IMR-90 (cell line): ENCODE results near the gene GALNT12. TPM values are rescaled to one million over a fixed set of nuclear protein-coding genes. Genes with fewer than 3 reads are reported as not detected.

ENCODE experiments used
- ATAC-seq: fragments of 200-7000 bp; cut with Tn5 transposase; 2 replicates; pipeline ENCODE4 v1.9.1; 2020; ENCODE audit warnings: low read depth, mild to moderate bottlenecking, moderate library complexity
- BruUV-seq: library from RNA; stranded (reverse); fragments of 400-500 nt; replicated peaks from 2 replicates; lab custom pipeline; 2021; lab: Mats Ljungman, UMichigan
- CTCF ChIA-PET: fragments of 300-600 bp; formaldehyde crosslinking; extraction: SDS; loops from one replicate; lab custom pipeline; 2021; ENCODE audit warnings: antibody characterized with exemption; lab: Yijun Ruan, JAX
- POLR2A ChIA-PET: fragments of 300-600 bp; sonication (Branson Sonifier 250); formaldehyde crosslinking; loops from one replicate; lab custom pipeline; 2022; ENCODE audit warnings: antibody characterized with exemption; ENCODE audit not compliant: unreplicated experiment; lab: Charles Lee
- DNase-seq: peaks from one replicate; pipeline ENCODE4 v3.0.0; 2013
- H2AFZ ChIP-seq: replicated peaks from 2 replicates; pipeline ENCODE3; 2013; ENCODE audit warnings: low read length, mild to moderate bottlenecking; ENCODE audit not compliant: poor library complexity
- H2AK5ac ChIP-seq: 2 replicates; pipeline ENCODE4 v1.6.1; 2013; ENCODE audit warnings: low read depth, low read length, inconsistent platforms
- H2AK9ac ChIP-seq: replicated peaks from 2 replicates; pipeline ENCODE3; 2013; ENCODE audit warnings: mild to moderate bottlenecking, low read depth, low read length, moderate library complexity; ENCODE audit not compliant: poor library complexity
- H2BK120ac ChIP-seq: 2 replicates; pipeline ENCODE4 v1.6.1; 2013; ENCODE audit warnings: low read depth, low read length, inconsistent platforms
- H2BK15ac ChIP-seq: 3 replicates; pipeline ENCODE4 v1.6.1; 2013; ENCODE audit warnings: low read depth, low read length, inconsistent platforms
- H2BK20ac ChIP-seq: 2 replicates; pipeline ENCODE4 v1.6.1; 2013; ENCODE audit warnings: low read depth, mild to moderate bottlenecking, inconsistent platforms, low read length, moderate library complexity
- H2BK5ac ChIP-seq: 2 replicates; pipeline ENCODE4 v1.6.1; 2013; ENCODE audit warnings: mild to moderate bottlenecking, low read depth, low read length, inconsistent platforms; ENCODE audit not compliant: poor library complexity, severe bottlenecking
- H3K14ac ChIP-seq: replicated peaks from 2 replicates; pipeline ENCODE4 v1.6.1; 2013; ENCODE audit warnings: low read depth, low read length, inconsistent platforms
- H3K18ac ChIP-seq: 2 replicates; pipeline ENCODE4 v1.6.1; 2013; ENCODE audit warnings: low read depth, low read length, control low read depth
- H3K23ac ChIP-seq: 2 replicates; pipeline ENCODE4 v1.6.1; 2013; ENCODE audit warnings: low read depth, low read length, inconsistent platforms
- H3K27ac ChIP-seq: 2 replicates; pipeline ENCODE4 v1.5.1; 2013; ENCODE audit warnings: mild to moderate bottlenecking, control low read depth, low read length; ENCODE audit not compliant: insufficient read depth
- H3K27me3 ChIP-seq: 2 replicates; pipeline ENCODE4 v1.6.1; 2013; ENCODE audit warnings: low read length; ENCODE audit not compliant: control insufficient read depth, insufficient read depth
- H3K36me3 ChIP-seq: 2 replicates; pipeline ENCODE4 v1.6.1; 2013; ENCODE audit warnings: low read length, mixed read lengths; ENCODE audit not compliant: control insufficient read depth, insufficient read depth
- H3K4ac ChIP-seq: 2 replicates; pipeline ENCODE4 v1.6.1; 2013; ENCODE audit warnings: low read depth, low read length, inconsistent platforms
- H3K4me1 ChIP-seq: 2 replicates; pipeline ENCODE4 v1.6.1; 2013; ENCODE audit warnings: low read length, mixed read lengths; ENCODE audit not compliant: control insufficient read depth, insufficient read depth
- H3K4me2 ChIP-seq: 2 replicates; pipeline ENCODE4 v1.6.1; 2013; ENCODE audit warnings: low read depth, mild to moderate bottlenecking, control low read depth, low read length, moderate library complexity
- H3K4me3 ChIP-seq: 2 replicates; pipeline ENCODE4 v1.5.1; 2013; ENCODE audit warnings: low read depth, mild to moderate bottlenecking, control low read depth, low read length, moderate library complexity; ENCODE audit not compliant: insufficient read depth
- H3K56ac ChIP-seq: 2 replicates; pipeline ENCODE4 v1.6.1; 2013; ENCODE audit warnings: low read length, inconsistent platforms; ENCODE audit not compliant: insufficient read depth; ENCODE audit errors: extremely low read depth
- H3K79me1 ChIP-seq, 2 experiments: 2 replicates each; pipeline ENCODE4 v1.6.1; 2013; ENCODE audit warnings: low read length in 2 of 2, inconsistent platforms in 1 of 2, low read depth in 1 of 2
- H3K9ac ChIP-seq: 2 replicates; pipeline ENCODE4 v1.6.1; 2013; ENCODE audit warnings: low read depth, low read length, control low read depth
- H3K9me1 ChIP-seq: 2 replicates; pipeline ENCODE4 v1.6.1; 2013; ENCODE audit warnings: low read length, inconsistent platforms; ENCODE audit not compliant: insufficient read depth
- H3K9me3 ChIP-seq: 2 replicates; pipeline ENCODE4 v1.6.1; 2013; ENCODE audit warnings: low read length; ENCODE audit not compliant: control insufficient read depth, insufficient read depth
- H4K20me1 ChIP-seq: 2 replicates; pipeline ENCODE4 v1.6.1; 2013; ENCODE audit warnings: low read length, inconsistent platforms; ENCODE audit not compliant: insufficient read depth
- H4K5ac ChIP-seq: 2 replicates; pipeline ENCODE4 v1.6.1; 2013; ENCODE audit warnings: mild to moderate bottlenecking, low read depth, low read length, control low read depth
- H4K8ac ChIP-seq, 2 experiments: 2 replicates each; pipeline ENCODE4 v1.6.1; 2013; ENCODE audit warnings: low read depth in 2 of 2, low read length in 2 of 2, control low read depth in 1 of 2, inconsistent platforms in 1 of 2
- H4K91ac ChIP-seq: 2 replicates; pipeline ENCODE4 v1.6.1; 2013; ENCODE audit warnings: low read depth, low read length, inconsistent platforms; ENCODE audit not compliant: insufficient read depth
- MAFK ChIP-seq: IDR thresholded peaks from 2 replicates; pipeline ENCODE4 v1.6.1; 2012; ENCODE audit warnings: low read depth, low read length, improper control_type of control experiment
- NFE2L2 ChIP-seq: fragments of 150-350 bp; IDR thresholded peaks from 2 replicates; pipeline ENCODE4 v1.6.1; 2016; ENCODE audit warnings: low read depth, mild to moderate bottlenecking, low read length
- RAD21 ChIP-seq: IDR thresholded peaks from 2 replicates; pipeline ENCODE4 v1.6.1; 2012; ENCODE audit warnings: low read length, improper control_type of control experiment
- RFX5 ChIP-seq: IDR thresholded peaks from 2 replicates; pipeline ENCODE4 v1.8.0; 2012; ENCODE audit warnings: low read depth, mild to moderate bottlenecking, low read length, moderate library complexity
- USF2 ChIP-seq: fragments of 150-350 bp; IDR thresholded peaks from 2 replicates; pipeline ENCODE4 v1.6.1; 2017; ENCODE audit warnings: mild to moderate bottlenecking, antibody characterized with exemption, low read length, low read depth
- WGBS, 2 experiments: methylation state at CpG; one replicate each; pipeline versions ENCODE4 v1.1.5 to v1.1.7; 2013; ENCODE audit warnings: missing lambda C conversion rate in 2 of 2; ENCODE audit not compliant: insufficient read length in 1 of 2; ENCODE audit errors: extremely low coverage in 2 of 2; 5-methylcytosine and 5-hydroxymethylcytosine counted together
- dilution Hi-C: fragments of 300-500 bp; cut with HindIII; formaldehyde crosslinking; loops from one replicate; pipeline ENCODE4 v1.14.3; 2018; ENCODE audit warnings: low sequenced_read_pairs; ENCODE audit not compliant: unreplicated experiment
- in situ Hi-C: fragments of 300-500 bp; cut with MboI; formaldehyde crosslinking; loops from 3 replicates; pipeline ENCODE4 v1.14.3; 2019; ENCODE audit warnings: low sequenced_read_pairs, inconsistent platforms, mixed read lengths
- intact Hi-C: fragments of 100-400 bp; cut with micrococcal nuclease; formaldehyde crosslinking; loops from 2 replicates; pipeline ENCODE4 v1.10.0; 2022
- polyA plus RNA-seq, 3 experiments: library from polyadenylated mRNA; depleted of rRNA; stranded (reverse); fragments of >200 nt; gene quantifications; 2 replicates each; pipeline ENCODE4 v1.2.3, GENCODE V29; 2012; ENCODE audit warnings: low replicate concordance in 1 of 3
- total RNA-seq: library from RNA; depleted of rRNA; stranded (reverse); fragments of >200 nt; gene quantifications from 2 replicates; pipeline ENCODE4 v1.2.3, GENCODE V29; 2012

GALNT12 gene
- total and polyA plus RNA-seq, 2 of the 4 experiments (the other 2 are of a cell fraction) = 2.3 to 2.5 TPM

DNA sequence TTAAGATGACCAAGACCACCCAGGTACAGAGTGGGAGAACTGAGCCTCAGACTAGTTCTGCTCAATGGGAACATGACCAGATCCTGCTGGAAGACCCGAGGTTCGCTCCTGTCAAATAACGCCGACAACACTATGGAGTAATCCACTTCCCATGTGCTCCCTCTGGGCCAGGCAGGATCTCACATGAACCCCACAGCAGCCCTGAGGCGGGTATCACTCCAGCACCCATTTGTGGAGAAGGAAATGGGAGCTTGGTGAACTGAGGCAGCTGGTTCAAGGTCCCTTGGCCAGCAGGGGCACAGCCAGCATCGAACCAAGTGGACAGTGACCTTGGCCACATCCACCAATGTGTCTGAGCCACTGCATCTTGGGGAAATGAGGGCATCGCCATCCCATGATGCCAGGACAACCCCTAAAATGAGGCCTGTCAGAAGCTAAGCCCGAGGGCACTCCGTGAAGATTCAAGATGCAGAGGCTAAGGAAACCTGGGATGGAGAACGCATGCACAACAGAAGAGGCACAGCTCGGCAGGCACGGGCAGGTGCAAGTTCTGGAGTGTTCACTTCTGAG is 19.6 kb upstream of the GALNT12 start:
- H3K36me3 ChIP-seq = peaks cover 23% of the 10 kb centered on the region
- H3K27me3 ChIP-seq = no peaks in the 10 kb centered on the region
- H2BK20ac ChIP-seq = no peak overlapping the region
- no peak overlapping the region for H3K23ac ChIP-seq
- H3K4me2 ChIP-seq = no peak overlapping the region
- H3K9me3 ChIP-seq = no peaks in the 10 kb centered on the region
- CTCF ChIA-PET = no interaction called here
- H3K9me1 ChIP-seq = peaks cover 22% of the 10 kb centered on the region
- ATAC-seq (no peak), DNase-seq (no peak)
- dilution Hi-C loops = no loop called here
- H2BK5ac ChIP-seq = no peak overlapping the region
- H3K4me3 ChIP-seq = no peak overlapping the region
- no peak overlapping the region for H3K14ac ChIP-seq
- no TSS peak for BruUV-seq
- no peak for TF ChIP-seq RAD21
- TF ChIP-seq MAFK = no peak
- TF ChIP-seq USF2 = no peak
- TF ChIP-seq NFE2L2 = no peak
- TF ChIP-seq RFX5 = no peak
- in situ Hi-C loops = no loop called here
- H3K4ac ChIP-seq = no peak overlapping the region
- POLR2A ChIA-PET = no interaction called here
- H3K9ac ChIP-seq = no peak overlapping the region
- H4K8ac ChIP-seq = no peak overlapping the region
- peak overlapping the region; percentile 50 for H2AK9ac ChIP-seq
- H3K56ac ChIP-seq = no peak overlapping the region
- no peak overlapping the region for H4K91ac ChIP-seq
- peaks cover 4% of the 10 kb centered on the region for H3K4me1 ChIP-seq
- H3K79me1 ChIP-seq = peaks cover 35 to 55% of the 10 kb centered on the region in 2 experiments
- intact Hi-C loops = no loop called here
- no peak overlapping the region for H2AK5ac ChIP-seq
- WGBS, 2 experiments = 96% methylated on average over 4 of the region's 12 CpGs; no CpG with 5 or more reads in 1 of the 2 experiments
- no peak overlapping the region for H3K27ac ChIP-seq
- H2BK15ac ChIP-seq = no peak overlapping the region
- no peak overlapping the region for H2AFZ ChIP-seq
- H4K20me1 ChIP-seq = peaks cover 19% of the 10 kb centered on the region
- no peak overlapping the region for H4K5ac ChIP-seq
- no peak overlapping the region for H3K18ac ChIP-seq
- H2BK120ac ChIP-seq = no peak overlapping the region
